Stimulated activated naive B cell treated with anti-CD40 and anti-IgM and Interleukin-4, amounts not matched to agents 10 μg/mL and 1 μg/mL and 100 μg/mL, for 72 hours (primary cell): ENCODE measurements around the gene PBX3.

Source experiments
- ATAC-seq, 2 donors: fragments of 150-1000 bp; cut with Tn5 transposase; replicated peaks; 2 replicates each; pipeline ENCODE4 v1.10.0; 2021; ENCODE audit warnings: moderate library complexity in 1 of 2
- DNase-seq: peaks from one replicate; pipeline ENCODE4 v3.0.0; 2021
- H3K27ac Mint-ChIP-seq: one replicate; pipeline ENCODE4 v1.8.0; 2022; ENCODE audit warnings: mild to moderate bottlenecking, mixed read lengths
- H3K27me3 Mint-ChIP-seq, 2 donors: one replicate each; pipeline ENCODE4 v1.8.0; 2022; ENCODE audit warnings: mixed read lengths in 2 of 2
- H3K36me3 Mint-ChIP-seq, 2 donors: one replicate each; pipeline ENCODE4 v1.8.0; 2022; ENCODE audit warnings: mixed read lengths in 2 of 2, mild to moderate bottlenecking in 1 of 2
- H3K4me1 Mint-ChIP-seq, 2 donors: one replicate each; pipeline ENCODE4 v1.8.0; 2022; ENCODE audit warnings: mixed read lengths in 2 of 2, mild to moderate bottlenecking in 1 of 2
- H3K4me3 Mint-ChIP-seq, 2 donors: one replicate each; pipeline ENCODE4 v1.8.0; 2022; ENCODE audit warnings: mild to moderate bottlenecking in 2 of 2, mixed read lengths in 2 of 2, moderate library complexity in 1 of 2
- H3K9me3 Mint-ChIP-seq, 2 donors: one replicate each; pipeline ENCODE4 v1.8.0; 2022; ENCODE audit warnings: mixed read lengths in 2 of 2, mild to moderate bottlenecking in 1 of 2

PBX3 gene

DNA sequence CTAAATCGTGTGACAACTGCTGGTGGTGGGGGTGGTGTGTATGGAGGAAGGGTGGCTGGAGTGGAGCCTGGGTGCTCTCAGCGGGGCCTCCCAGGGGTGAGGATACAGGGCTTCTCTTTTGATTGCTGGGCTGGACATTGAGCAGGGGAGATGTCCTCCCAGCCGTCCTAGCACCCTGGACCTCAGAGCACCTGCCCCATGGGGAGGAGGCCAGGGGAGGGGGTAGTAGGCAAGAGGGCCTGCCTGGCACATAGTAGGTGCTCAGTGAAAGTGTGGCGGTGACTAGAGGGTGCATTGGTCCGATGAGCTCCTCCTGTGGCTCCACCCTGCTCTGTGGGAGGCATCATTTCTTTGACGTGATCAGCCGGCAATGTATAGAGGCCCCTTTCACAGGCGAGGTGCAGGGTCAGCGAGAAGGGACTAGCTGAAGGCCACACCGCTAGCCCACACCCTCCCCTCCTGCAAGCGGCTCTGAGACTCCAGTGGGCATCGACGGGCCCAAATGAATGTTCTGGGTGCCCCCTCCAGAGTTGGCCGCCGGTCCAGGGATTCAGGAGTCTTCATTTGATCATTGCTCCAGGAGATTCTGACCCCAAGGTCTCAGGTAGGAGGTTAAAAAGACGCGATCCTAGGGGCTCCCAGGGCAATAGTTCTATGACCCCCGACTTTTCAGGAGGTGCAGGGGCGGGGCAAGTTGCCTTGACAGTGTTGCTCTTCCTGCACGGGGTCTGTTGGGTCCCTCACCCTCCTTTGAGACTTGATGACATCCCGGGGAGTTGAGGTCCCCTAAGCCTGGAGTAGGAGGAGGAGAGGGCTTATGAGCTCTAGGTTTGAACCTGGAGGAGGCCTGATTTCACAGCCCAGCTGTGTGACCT lies 255.5 kb downstream of the PBX3 start:
- H3K4me3 Mint-ChIP-seq, result no peak overlapping the region
- no peaks in the 10 kb centered on the region for H3K4me1 Mint-ChIP-seq
- ATAC-seq (no peak), DNase-seq (no peak)
- H3K9me3 Mint-ChIP-seq, result peaks cover 9 to 13% of the 10 kb centered on the region in 2 donors
- peaks cover 2 to 5% of the 10 kb centered on the region in 2 donors for H3K36me3 Mint-ChIP-seq
- no peak overlapping the region for H3K27ac Mint-ChIP-seq
- peaks cover 19 to 22% of the 10 kb centered on the region in 2 donors for H3K27me3 Mint-ChIP-seq

- ATAC-seq (no peak), DNase-seq (no peak)
- no peaks in the 10 kb centered on the region for H3K4me1 Mint-ChIP-seq
These were observed 261.9 kb downstream of the PBX3 start for GRCh38 chr9:126009047-126009446.

DNA sequence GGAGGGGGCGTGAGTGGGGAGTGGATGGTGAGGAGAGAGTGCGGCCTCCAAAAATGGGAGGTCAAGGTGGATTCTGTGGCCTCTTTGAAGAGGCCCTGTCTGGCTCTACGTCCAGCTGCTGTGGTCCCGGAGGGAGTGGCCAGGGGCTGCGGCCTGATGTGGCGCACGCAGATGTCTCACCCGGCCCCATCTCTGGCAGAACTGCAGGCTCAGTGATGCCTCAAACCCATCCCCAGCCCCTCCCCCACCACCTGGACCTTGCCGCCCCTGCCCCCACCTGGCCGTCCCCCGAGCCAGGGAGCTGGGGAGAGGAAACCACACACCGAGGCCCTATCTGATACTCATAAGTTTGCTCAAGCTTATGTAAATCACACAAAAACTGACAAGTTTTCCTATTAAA lies 267.6 kb downstream of the PBX3 start:
- H3K9me3 Mint-ChIP-seq, result peaks cover 5 to 7% of the 10 kb centered on the region in 2 donors
- DNase-seq (no peak), ATAC-seq (no peak)
- H3K36me3 Mint-ChIP-seq, result no peaks in the 10 kb centered on the region
- peak overlapping the region; percentile 31 for H3K27ac Mint-ChIP-seq
- H3K4me1 Mint-ChIP-seq, result no peaks in the 10 kb centered on the region
- H3K27me3 Mint-ChIP-seq, result peaks cover 0 to 13% of the 10 kb centered on the region in 2 donors
- H3K4me3 Mint-ChIP-seq, result no peak overlapping the region

More at GRCh38 chr9:126009047-126009446, 261.9 kb downstream of the PBX3 start:
- no peak overlapping the region for H3K27ac Mint-ChIP-seq
- H3K9me3 Mint-ChIP-seq, result peaks cover 33 to 38% of the 10 kb centered on the region in 2 donors
- H3K36me3 Mint-ChIP-seq, result peaks cover 8 to 21% of the 10 kb centered on the region in 2 donors
- no peak overlapping the region for H3K4me3 Mint-ChIP-seq
- peaks cover 18 to 21% of the 10 kb centered on the region in 2 donors for H3K27me3 Mint-ChIP-seq

DNA sequence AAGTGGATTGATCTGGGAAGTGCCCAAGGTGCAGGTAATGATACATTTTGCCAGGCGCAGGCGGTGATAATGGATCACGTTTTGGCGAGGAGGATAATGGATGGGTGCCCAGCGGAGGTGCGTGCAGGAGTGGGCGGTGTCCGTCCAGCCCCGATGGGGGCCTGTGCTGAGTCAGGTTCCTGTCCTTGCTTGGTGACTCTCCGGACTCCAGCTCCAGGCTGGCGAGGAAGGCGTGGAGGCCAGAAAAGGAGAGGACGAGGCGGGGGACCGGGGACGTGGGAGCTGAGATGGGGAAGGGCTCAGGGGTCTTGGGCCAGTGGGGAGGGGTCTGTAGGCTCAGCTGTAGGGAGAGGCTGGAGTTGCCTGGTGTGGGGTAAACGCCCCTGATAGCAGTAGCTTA lies 268.3 kb downstream of the PBX3 start:
- no peaks in the 10 kb centered on the region for H3K36me3 Mint-ChIP-seq
- H3K27ac Mint-ChIP-seq, result no peak overlapping the region
- DNase-seq, result no peak
- H3K4me3 Mint-ChIP-seq, result no peak overlapping the region
- no peak for ATAC-seq
- H3K27me3 Mint-ChIP-seq, result peaks cover 0 to 13% of the 10 kb centered on the region in 2 donors
- peaks cover 0 to 4% of the 10 kb centered on the region in 2 donors for H3K9me3 Mint-ChIP-seq
- H3K4me1 Mint-ChIP-seq, result no peaks in the 10 kb centered on the region

GRCh38 chr9:126016579-126017290 lies 269.6 kb downstream of the PBX3 start:
- no peak overlapping the region for H3K27ac Mint-ChIP-seq
- H3K4me1 Mint-ChIP-seq, result no peaks in the 10 kb centered on the region
- no peak overlapping the region for H3K4me3 Mint-ChIP-seq
- no peak for DNase-seq
- peaks cover 0 to 2% of the 10 kb centered on the region in 2 donors for H3K9me3 Mint-ChIP-seq
- H3K27me3 Mint-ChIP-seq, result peaks cover 2 to 19% of the 10 kb centered on the region in 2 donors
- no peak for ATAC-seq
- no peaks in the 10 kb centered on the region for H3K36me3 Mint-ChIP-seq
